GM18867 (cell line): ENCODE results near the gene CORO2B.

Source experiments
- ATAC-seq: cut with Tn5 transposase; IDR thresholded peaks from one replicate; pipeline ENCODE4 v1.9.1; 2021; ENCODE audit warnings: mild to moderate bottlenecking, moderate library complexity; ENCODE audit not compliant: unreplicated experiment

The CORO2B gene

DNA sequence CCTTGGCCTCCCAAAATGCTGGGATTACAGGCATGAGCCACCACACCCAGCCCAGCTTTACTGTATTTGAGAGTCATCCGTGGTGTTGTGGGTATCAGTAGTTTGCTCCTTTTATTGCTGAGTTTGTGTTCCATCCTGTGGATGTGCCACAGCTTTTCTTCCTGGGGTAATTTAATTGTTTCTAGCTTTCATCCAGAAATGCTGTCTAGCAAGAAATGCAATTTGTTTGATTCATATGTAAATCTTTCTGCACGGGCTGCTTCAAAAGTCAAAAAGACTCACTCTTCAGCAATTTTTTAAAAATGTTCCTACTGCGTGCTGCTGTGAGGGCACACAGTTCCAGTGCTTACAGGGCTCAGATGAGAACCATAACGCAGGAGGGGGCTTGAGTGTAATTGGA lies 47.1 kb downstream of the CORO2B start:
- no peak for ATAC-seq

DNA sequence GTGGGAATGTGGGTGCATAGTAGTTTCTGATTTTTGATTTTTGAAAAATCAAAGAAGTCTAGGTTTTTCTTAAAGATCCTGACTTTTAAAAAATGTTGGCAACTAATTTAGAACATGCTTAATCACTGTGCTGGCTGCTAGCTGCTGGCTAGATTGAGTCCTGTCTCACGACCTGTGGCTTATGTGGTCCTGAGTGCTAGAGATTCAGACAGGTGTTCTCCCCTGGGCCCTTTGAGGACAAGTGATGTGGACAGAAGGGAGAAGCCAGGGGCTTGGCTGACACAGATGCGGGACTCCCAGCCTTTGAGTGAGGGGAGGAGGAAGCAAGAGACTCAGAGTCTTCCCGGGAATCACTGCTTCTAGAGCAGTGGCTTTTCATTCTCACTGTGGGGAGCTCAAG lies 47.5 kb downstream of the CORO2B start:
- no peak for ATAC-seq

DNA sequence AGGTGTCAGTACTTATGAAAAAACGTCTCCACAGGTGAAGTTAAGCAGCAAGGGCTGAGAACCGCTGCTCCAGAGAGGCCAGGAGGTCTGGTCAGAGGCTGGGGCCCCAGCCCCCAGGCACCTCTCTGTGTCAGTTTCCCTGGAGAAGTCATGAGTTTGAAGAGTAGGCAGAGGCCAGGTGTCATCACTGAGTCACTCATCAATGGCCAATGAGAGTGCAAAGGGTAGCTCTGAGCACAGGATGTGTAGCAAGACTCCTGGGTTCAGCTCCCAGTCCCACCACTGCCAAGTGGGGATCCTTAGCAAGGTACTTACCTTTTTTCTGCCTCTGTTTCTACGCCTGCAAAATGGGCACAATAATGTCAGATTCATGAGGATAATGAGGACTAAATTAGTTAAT lies 47.9 kb downstream of the CORO2B start:
- no peak for ATAC-seq

DNA sequence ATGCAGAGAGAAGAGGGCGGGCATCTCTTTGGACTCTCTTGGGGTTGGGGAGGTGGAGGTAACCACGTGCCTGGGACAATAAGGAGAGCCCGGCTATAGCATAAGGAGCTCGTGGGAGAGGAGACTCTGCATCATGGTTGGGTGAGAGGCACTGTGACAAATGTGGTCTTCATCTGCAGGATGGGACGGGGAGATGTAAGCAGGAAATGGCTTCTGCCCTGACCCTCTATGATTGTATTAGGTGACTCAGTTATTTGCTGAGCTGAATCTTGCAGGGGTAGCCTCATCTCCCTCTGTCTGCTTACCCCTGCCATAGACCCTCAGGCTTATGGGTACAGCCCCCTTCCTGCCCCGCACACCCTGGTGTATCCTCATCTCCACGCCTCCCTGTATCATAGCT lies 48.7 kb downstream of the CORO2B start:
- no peak for ATAC-seq

DNA sequence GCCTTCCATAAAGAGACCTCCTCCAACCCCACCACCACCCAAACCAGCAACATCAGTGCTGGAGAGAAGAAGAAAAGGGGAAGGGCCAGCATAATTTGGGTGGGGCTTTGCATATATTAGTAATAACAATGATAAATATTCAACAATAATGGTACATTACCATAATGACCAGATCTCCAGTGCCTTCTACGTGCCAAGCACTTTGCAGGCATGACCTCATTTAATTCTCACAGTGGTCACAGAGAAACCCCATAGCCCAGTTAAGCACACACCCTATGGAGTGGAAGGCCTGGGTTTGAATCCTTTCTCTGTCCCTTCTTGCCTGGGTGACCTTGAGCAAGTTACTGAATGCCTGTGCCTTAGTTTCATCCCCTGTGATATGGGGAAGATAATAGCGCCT lies 49.2 kb downstream of the CORO2B start:
- ATAC-seq, result no peak

DNA sequence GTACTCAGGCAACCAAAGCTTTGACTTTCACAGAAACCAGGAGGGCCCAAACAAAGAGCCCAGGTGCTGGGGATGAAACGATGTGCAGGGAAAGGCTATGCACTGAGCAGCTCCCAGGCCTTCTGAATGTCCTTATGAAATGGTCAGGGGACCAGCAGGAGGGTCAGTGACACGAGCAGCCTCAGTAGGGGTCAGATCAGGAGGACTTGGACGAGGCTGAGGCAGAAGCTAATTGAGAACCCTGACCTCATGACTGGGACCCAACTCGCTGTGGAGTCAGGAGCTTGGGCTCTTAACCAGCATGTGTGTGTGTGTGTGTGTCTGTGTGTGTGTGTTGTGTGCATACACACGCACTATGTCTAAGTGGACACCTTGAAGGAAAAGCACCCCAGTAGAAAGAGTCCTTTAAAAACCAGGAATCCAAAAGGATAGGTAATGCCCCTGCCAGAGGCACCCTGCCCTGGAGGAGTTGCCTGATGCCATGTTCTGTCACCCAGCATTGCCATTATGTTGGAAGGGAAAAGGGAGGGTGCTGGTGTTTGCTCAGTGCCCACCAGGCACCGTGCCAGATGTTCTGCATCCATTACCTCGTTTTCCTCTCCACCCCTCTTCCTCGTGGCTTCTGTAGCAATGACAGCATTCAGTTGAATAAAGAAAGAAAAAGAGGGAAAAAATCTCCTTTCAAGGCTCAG lies 50.9 kb downstream of the CORO2B start:
- ATAC-seq, result no peak

DNA sequence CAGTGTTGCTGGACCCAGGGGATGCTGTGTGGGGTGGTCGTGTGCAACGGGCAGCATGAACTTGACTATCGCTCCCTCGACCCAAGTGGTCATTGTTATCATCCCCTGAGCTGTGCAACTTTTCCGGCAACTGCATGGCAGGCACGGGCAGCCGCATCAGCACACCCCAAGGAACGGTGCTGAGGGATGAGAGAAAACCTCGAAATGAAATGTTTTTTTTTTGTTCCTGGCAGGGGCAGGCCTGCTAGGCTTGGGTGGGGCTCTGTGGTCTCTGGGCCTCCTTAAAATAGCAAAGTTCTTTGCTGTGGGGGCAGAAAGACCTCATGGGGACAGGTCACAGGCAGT lies 51.4 kb downstream of the CORO2B start:
- no peak for ATAC-seq

DNA sequence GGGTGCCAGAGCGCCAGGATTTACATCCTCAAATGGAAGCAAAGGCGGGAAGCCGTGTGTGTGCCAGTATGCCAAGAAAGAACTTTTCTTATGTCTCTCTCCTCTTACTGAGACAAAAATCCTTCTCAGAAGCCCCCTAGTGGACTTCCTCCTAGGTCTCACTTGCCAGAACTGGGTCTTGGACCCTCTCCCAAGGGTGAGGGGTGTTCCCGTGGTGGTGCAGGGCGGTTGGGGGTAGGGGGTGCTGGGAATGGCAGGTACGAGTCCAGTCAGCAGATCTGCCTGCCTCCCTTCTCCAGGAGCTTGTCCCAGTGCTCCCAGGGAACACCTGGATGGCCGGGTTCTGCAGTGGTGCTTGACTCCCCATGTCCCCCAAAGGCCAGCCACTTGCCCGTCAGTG lies 52.0 kb downstream of the CORO2B start:
- ATAC-seq, result no peak

DNA sequence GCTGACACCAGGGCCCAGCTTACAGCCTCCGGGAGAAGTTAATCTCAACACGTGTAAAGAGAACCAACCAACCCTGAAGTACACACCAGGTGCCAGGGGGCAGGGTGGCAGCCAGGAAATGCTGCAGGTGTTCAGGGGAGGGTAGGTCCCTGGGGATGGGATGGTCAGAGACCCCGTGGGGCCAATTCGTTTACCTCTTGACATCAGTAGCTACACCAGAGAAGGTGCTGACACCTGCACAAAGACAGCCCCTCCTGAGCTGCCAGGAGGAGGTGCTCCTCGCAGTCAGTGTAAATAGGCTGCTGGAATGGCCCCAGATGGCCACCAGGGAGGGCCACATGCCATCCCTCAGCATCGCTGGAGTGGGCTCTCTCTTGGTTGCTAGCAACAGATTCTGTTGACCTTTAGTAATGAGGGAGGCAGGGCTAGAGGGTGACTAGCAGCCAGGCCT lies 52.8 kb downstream of the CORO2B start:
- no peak for ATAC-seq

DNA sequence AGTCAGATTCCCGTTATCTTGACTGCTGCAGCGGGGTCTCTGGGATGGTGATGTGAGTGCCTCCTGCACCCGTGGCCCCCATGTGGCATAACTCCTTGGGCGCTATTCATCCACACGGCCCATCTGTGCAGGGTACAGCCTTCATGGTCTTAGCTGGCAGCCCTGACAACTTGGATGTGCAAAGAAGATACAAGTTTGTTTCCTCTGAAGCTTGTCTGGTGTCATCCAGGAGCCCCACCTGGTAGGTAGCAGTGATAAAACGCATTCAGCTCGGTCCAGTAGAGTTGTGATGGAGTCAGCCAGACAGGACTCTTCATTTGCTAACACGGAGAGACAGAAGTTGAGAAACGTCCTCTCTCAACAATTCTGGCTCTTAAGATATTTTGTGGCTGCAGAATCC lies 53.3 kb downstream of the CORO2B start:
- no peak for ATAC-seq

DNA sequence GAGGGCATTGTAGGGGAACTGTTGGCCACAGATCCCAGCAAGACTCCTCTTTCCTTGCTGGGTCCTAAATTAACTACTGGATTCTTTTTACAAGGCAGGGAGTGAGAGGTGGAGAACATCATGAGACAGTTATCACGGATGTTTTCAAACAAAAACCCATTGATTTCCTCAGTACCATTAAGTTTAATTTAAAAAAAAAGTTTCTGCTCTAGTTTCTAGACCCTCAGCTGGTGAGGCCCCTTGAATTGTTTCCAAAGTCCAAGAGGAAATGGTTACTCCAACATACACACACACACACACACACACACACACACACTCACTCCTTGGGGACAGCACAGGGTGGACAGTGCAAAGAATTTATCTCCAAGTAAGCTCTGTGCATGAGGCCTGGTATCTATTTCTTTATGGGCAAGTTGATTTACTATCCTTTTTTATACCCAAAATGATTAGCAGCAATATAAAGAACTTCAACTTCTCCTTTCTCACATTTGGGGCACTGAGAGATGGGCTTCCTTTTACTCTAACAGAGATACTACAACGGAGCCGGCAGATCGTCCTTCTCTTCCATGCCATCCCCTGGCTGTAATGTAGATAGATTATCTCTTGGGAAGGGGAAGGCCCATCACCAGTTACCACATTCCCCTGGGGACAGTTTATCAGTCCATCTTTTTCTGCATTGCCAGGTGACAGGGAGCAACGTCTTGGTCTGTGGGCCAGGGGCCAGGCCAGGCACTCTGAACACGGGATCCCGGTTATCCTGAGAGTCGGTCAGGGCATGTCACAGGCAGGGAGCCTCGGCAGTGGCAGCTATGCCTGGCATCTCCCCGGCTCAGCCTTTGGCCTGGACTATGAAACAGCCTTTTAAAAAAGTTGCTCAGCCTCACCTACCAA lies 54.7 kb downstream of the CORO2B start:
- ATAC-seq, result no peak

DNA sequence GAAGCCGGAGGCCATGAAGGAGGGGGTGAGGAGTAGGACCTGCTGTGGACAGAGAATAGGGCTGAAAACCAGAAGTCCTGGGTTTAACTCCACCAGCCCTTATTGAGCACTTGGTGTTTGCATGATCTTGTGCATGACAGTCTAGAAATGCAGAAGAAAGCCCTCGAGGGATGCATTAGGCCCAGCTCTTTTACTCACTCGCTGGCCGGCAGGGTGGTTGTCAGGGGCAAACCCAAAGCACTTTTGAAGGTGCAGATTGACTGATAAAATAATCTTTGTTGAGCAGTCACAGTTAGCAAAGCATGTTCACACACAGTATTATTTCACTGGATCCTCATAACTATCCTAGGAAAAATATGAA lies 55.3 kb downstream of the CORO2B start:
- no peak for ATAC-seq

DNA sequence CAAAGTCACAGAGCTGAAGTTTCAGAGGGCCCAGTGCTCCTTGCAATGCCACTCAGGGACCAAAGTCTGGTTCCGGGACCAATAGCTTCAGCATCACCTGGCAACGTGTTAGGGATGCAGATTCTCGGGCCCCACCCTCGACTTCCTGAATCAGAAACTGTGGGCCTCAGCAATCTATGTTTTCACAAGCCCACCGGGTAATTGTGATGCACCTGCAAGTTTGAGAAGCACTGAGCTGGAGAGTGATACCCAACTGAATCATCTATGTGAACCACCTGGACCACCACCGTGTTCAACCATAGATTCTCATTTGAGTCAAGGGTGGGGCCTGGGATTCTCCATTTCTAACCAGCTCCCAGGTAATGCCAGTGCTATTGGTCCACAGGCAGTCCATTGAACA lies 55.7 kb downstream of the CORO2B start:
- no peak for ATAC-seq

DNA sequence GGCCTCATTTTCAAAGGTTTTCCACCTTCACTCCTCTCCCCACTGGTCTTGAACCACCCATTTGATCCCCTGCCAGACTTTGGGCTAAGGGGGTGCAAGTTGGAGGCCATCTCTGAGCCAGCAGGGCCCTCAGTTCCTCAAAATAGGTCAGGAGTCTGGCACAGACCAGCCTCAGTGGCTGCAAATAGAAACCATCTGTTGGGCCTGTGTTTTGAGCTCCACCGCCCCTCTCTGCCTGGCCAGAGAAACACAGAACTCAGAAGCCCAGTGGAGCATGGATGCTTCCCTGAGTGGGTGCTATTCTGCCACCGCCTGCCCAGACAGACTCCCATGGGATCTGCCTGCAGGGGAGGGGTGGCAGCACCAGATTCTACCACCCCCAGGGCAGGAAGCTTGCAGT lies 56.3 kb downstream of the CORO2B start:
- ATAC-seq, result no peak

DNA sequence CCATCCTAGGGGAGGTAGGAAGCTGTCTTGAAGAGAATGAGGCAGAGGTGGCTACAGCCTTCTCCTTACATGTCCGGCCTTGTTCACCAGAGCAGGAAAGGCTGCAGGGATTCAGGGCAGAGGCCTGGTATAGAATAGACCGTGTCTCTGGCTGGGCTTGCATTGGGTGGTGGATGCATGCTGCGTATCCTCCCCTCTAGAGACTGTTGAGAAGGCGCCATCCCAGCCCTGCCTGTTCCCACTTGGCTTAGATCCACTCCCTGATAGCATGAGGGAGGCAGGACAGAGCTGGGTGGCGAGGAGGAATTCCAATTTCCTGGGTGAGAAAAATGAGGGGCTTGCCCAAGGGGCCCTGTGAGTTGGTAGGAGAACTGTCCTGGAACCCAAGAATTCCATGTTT lies 57.5 kb downstream of the CORO2B start:
- no peak for ATAC-seq

DNA sequence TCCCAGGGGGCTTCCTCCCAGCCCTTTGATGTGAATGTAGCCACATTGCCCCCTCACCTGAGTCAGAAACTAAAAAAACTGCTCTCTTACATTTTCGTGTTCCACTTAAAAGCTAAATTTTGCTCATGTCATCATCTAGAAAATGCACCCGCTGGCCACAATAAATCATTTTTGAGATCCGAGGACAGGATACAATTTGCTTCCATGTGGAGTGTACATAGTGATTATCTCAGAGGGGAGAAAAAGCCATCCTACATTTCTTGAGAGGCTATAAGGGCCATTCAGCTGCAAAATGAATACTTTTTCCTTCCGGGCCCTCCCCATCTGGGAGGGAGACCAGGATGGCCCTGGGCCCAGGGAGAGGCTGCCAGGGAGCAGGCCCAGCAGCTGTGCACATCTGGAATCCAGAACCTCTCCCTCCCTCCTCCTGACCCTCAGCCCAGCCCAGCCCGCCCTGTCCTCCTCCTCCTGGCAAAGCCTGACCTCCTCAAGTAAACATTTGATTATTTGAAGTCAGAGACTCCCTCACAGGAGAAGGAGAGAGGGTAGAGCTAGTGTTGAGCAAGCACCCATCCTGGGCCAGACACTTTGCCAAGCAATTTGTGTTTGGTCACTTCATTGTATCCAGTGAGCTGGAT lies 59.1 kb downstream of the CORO2B start:
- ATAC-seq, result no peak

DNA sequence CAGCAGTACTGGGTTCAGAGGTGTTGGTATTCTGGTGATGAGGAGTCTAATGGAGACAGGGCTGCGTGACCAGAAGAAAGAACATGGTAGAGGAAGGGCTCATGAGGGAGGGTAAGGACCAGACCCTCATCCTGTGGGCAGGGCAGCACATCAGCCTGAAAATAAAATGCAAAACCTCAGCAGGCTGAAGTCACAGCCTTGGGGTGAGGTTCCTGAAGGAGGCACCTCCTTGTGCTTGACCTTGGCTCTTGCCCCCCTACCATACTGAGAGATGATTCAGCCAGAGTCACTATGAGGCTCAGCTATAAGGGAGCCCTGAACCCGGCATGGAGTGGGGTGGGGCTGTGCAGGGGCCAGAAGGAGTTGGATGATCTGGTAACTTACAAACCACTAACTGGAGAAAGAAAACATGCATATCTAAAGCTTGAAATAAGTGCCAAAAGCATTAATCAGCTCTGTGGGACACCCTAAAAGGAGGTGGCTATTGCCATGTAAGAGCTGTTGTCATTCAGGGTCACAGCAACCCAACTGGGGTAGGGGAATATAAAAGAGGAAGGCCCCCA lies 60.2 kb downstream of the CORO2B start:
- no peak for ATAC-seq

DNA sequence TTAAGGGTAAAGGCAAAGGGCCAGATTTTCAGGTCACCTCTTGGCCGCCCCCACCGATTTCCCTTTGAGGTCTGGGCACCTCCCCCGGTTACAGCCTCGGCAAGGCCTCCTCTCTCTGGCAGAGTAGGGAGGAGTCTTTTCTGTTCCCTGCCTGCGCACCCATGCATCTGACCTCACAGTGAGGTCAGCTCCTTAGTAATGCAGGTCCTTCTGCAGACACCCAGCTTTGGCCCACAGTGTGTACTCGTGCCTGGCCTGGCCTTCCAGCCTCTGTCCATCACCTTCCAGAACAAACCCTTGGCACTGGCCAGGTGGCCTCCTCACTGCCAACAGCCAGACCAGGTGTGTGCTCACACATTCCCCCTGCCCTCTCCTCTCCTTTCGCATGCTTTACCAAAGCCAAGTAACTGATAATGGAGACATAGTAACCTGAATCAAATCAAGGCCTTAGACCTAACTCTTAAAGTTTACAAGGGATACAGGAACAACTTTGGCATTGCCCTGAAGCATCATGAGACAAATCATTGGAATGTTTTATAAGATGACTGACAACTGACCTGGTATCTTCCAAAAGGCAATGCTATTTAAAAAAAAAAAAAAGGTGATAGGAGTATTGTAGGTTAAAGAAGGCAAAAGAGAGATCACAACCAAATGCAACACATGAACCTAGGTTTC lies 61.3 kb downstream of the CORO2B start:
- ATAC-seq, result no peak

DNA sequence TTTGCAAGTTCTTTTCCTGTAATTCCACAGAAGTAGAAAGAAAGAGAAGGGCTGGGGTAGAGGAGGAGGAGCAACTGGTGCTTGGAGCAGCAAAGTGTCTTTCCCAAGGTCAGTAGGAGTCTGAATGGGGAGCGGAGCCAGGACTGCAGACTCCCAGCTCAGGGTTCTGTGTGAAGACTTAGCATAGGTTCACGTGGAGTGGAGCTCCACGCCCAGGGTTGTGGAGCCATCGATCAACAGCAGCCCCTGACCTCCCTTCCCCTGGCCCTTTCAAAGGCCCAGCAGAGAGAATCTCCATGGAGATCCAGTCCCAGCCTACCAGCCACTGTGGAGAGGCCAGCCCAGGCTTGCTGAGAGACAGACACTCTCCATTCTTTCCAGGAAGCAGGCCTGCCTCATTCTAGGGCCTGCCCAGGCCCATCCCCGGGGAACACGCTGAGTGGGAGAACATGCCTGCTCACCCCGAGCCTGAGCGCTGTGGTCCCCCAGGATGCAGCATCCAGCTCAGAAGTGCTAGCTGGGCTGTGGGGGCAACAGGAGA lies 62.1 kb downstream of the CORO2B start:
- ATAC-seq, result no peak

DNA sequence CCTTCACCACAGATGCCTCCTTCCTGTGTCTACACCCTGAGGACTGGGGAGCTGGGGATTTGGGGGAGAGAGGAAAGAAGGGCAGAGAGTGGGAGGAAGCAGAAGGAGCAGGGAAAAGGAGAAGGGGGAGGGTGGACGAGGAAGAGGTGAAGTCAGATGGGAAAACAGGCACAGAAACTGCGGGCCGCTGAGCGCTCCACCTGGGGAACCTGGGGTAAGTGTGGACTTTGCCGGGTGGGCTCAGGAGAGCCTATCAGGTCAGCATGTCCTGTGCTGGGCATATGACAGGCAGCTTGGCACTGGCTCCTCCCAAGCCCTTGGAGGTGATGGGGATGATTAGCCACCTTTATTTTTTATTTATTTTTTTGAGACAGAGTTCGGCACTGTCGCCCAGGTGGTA lies 62.6 kb downstream of the CORO2B start:
- no peak for ATAC-seq

DNA sequence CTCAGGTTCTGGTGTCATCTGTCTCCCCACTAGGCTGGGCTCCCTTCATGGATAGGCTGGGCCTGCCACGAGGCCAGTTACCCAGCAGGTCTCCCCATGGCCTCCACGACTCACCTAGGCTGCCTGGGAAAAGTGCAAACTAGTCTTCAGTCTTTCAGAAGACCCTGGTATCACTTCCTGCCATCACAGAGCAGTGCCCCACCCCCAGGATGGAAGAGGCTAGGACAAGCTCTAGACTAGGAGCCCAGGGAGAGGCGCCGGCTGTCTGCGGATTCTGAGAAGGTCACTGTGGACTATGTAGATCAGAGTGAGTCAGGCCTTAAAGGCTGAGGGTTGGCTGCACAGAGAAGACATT lies 63.7 kb downstream of the CORO2B start:
- no peak for ATAC-seq
